ENCODE measurements around the gene MYOG.

- no peak for TF ChIP-seq CTCF (IDR thresholded peaks at IDR 0.05)
- no peak for TF ChIP-seq POLR2A (IDR thresholded peaks at IDR 0.05)
Observed at GRCh38 chr1:203059485-203059884, 26.3 kb downstream of the MYOG start.

All from adrenal gland (tissue), 5 donors.